Measurements from ENCODE around the gene RNF166. TPM values are rescaled to one million over a fixed set of nuclear protein-coding genes. Genes with fewer than 3 reads are reported as not detected.

Gene RNF166
- total RNA-seq, 1 donor from 2014 or later = 19.4 TPM

DNA sequence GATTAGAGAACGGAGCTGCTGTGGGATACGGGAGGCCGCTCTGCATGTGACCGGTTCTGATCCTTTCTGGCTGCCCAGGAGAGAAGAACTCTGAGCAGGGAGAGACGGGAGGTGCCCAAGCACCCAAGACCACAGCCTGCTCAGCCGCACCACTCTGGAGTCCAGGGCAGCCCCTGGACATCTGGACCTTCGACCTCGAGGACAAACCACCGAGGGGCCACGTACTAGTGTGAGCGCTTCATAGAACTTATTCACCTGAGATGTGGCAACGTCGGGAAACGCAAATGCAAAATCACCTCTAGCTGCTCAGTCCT lies 5.9 kb downstream of the RNF166 start:
- peaks cover 2% of the 10 kb centered on the region for H3K36me3 Mint-ChIP-seq (ENCODE audit: insufficient read depth)
- no peak overlapping the region for H3K27ac Mint-ChIP-seq
- no peaks in the 10 kb centered on the region for H3K9me3 Mint-ChIP-seq (ENCODE audit: low read depth)
- no peak for TF ChIP-seq CTCF (IDR thresholded peaks at IDR 0.05; ENCODE audit: unreplicated experiment)
- H3K4me3 Mint-ChIP-seq (ENCODE audit: low read depth) = no peak overlapping the region
- H3K4me1 Mint-ChIP-seq (ENCODE audit: low read depth) = peaks cover 3% of the 10 kb centered on the region
- DNase-seq (ENCODE audit: low spot score, unreplicated experiment) = no peak
- H3K27me3 Mint-ChIP-seq = no peaks in the 10 kb centered on the region

GRCh38 chr16:88699180-88699579 lies 7.0 kb downstream of the RNF166 start:
- Mint-ChIP-seq H3K36me3 (ENCODE audit: insufficient read depth) (peaks cover 2% of the 10 kb centered on the region), H3K27ac (no peak overlapping the region), H3K4me1 (ENCODE audit: low read depth) (peaks cover 1% of the 10 kb centered on the region), H3K4me3 (ENCODE audit: low read depth) (no peak overlapping the region), H3K27me3 (no peaks in the 10 kb centered on the region), H3K9me3 (ENCODE audit: low read depth) (no peaks in the 10 kb centered on the region)
- DNase-seq (ENCODE audit: low spot score, unreplicated experiment) = no peak
- TF ChIP-seq CTCF (IDR thresholded peaks at IDR 0.05; ENCODE audit: unreplicated experiment) = no peak

DNA sequence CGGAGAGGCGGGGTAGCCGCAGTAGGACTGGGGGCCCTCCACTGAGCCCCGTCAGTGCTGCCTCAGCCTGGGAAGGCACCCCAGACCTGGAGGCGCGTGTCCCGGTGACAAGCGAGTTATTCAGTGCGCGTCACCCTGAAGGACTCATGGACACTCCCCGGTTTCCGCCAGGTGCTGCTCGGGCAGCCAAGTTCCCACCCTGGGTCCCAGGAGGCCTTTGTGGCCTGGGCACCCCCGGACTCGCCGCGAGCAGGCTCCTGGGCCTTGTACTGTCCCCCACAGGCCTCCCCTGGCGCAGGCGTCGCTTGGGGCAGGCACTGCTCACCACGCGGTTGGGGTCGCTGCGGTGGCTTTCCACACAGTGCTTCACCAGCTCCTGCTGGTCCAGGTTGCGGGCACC lies 7.6 kb downstream of the RNF166 start:
- no peak for DNase-seq (ENCODE audit: low spot score, unreplicated experiment)
- H3K4me1 Mint-ChIP-seq (ENCODE audit: low read depth) = no peaks in the 10 kb centered on the region
- H3K9me3 Mint-ChIP-seq (ENCODE audit: low read depth) = no peaks in the 10 kb centered on the region
- H3K27me3 Mint-ChIP-seq = no peaks in the 10 kb centered on the region
- no peak overlapping the region for H3K27ac Mint-ChIP-seq
- H3K4me3 Mint-ChIP-seq (ENCODE audit: low read depth) = no peak overlapping the region
- peaks cover 2% of the 10 kb centered on the region for H3K36me3 Mint-ChIP-seq (ENCODE audit: insufficient read depth)
- TF ChIP-seq CTCF (IDR thresholded peaks at IDR 0.05; ENCODE audit: unreplicated experiment) = no peak

GRCh38 chr16:88697831-88698615 lies 8.2 kb downstream of the RNF166 start:
- Mint-ChIP-seq H3K4me3 (ENCODE audit: low read depth) (no peak overlapping the region), H3K9me3 (ENCODE audit: low read depth) (no peaks in the 10 kb centered on the region), H3K4me1 (ENCODE audit: low read depth) (no peaks in the 10 kb centered on the region), H3K36me3 (ENCODE audit: insufficient read depth) (peaks cover 2% of the 10 kb centered on the region), H3K27ac (no peak overlapping the region), H3K27me3 (no peaks in the 10 kb centered on the region)
- TF ChIP-seq CTCF (IDR thresholded peaks at IDR 0.05; ENCODE audit: unreplicated experiment) = peak; percentile 47
- DNase-seq (ENCODE audit: low spot score, unreplicated experiment) = no peak

GRCh38 chr16:88697116-88697830 lies 8.9 kb downstream of the RNF166 start:
- no peaks in the 10 kb centered on the region for H3K4me1 Mint-ChIP-seq (ENCODE audit: low read depth)
- H3K4me3 Mint-ChIP-seq (ENCODE audit: low read depth) = no peak overlapping the region
- peaks cover 2% of the 10 kb centered on the region for H3K36me3 Mint-ChIP-seq (ENCODE audit: insufficient read depth)
- TF ChIP-seq CTCF (IDR thresholded peaks at IDR 0.05; ENCODE audit: unreplicated experiment) = no peak
- no peaks in the 10 kb centered on the region for H3K9me3 Mint-ChIP-seq (ENCODE audit: low read depth)
- no peak for DNase-seq (ENCODE audit: low spot score, unreplicated experiment)
- H3K27me3 Mint-ChIP-seq = no peaks in the 10 kb centered on the region
- no peak overlapping the region for H3K27ac Mint-ChIP-seq
